Peyer's patch (tissue), 4 donors: ENCODE results near the gene FBLN1.

Experiments
- POLR2A ChIP-seq, 2 donors: fragments of 450-650 bp; IDR thresholded peaks; one replicate each; pipeline ENCODE4 v1.5.1; 2017; ENCODE audit warnings: antibody characterized with exemption in 2 of 2, mild to moderate bottlenecking in 2 of 2, moderate library complexity in 2 of 2
- TF ChIP-seq, protein P1 (sequence below), 6 experiments: fragments of 450-650 bp in 4 of 6; fragments of 200-600 bp in 2 of 6; sonication (generic) in 1 of 6; IDR thresholded peaks; one replicate each; pipeline ENCODE4 v1.5.1; 2017 to 2019; ENCODE audit warnings: antibody characterized with exemption in 6 of 6, mild to moderate bottlenecking in 3 of 6, moderate library complexity in 1 of 6

DNA sequence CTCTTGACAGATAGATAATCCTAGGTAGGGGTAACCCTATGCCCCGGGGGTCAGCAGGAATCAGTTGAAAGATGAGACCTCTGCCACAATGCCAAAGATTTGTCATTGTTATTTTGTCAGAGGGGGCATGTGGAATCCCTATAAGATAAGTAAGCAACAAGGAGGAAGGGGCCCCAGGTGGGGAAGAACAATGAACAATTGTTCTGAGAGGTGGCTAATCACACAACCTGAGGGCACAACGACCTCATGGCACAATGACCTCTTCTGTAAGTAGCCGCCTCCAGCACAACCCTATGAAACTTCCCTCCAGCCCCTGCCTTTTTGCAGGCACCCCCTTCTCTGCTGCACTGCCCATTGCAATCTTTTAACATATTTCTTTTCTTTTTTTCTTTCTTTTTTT, 11.8 kb upstream of the FBLN1 start:
- TF ChIP-seq, protein P1, sequence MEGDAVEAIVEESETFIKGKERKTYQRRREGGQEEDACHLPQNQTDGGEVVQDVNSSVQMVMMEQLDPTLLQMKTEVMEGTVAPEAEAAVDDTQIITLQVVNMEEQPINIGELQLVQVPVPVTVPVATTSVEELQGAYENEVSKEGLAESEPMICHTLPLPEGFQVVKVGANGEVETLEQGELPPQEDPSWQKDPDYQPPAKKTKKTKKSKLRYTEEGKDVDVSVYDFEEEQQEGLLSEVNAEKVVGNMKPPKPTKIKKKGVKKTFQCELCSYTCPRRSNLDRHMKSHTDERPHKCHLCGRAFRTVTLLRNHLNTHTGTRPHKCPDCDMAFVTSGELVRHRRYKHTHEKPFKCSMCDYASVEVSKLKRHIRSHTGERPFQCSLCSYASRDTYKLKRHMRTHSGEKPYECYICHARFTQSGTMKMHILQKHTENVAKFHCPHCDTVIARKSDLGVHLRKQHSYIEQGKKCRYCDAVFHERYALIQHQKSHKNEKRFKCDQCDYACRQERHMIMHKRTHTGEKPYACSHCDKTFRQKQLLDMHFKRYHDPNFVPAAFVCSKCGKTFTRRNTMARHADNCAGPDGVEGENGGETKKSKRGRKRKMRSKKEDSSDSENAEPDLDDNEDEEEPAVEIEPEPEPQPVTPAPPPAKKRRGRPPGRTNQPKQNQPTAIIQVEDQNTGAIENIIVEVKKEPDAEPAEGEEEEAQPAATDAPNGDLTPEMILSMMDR (IDR thresholded peaks at IDR 0.05) = no peak
- TF ChIP-seq POLR2A (IDR thresholded peaks at IDR 0.05) = no peak
